22Rv1 (cell line): ENCODE measurements around the gene BCAN.

Source experiments
- CTCF ChIP-seq: fragments of 450-650 bp; IDR thresholded peaks from 2 replicates; pipeline ENCODE4 v1.5.1; 2017; ENCODE audit warnings: mild to moderate bottlenecking
- ZFX ChIP-seq: fragments of 450-650 bp; IDR thresholded peaks from 2 replicates; pipeline ENCODE4 v1.6.1; 2017; ENCODE audit warnings: antibody characterized with exemption, borderline replicate concordance

- no peak for TF ChIP-seq ZFX
- no peak for TF ChIP-seq CTCF
These were observed 50.6 kb downstream of the BCAN start for GRCh38 chr1:156692441-156692924.
